Measurements from ENCODE around the gene RBL1.
"Not testable (repeated sequence)": the region's sequence is repeated elsewhere in the genome, so short reads cannot be mapped to it uniquely, and the experiment has no call there.

- TF ChIP-seq CTCF (conservative IDR thresholded peaks at IDR 0.05; ENCODE audit: low read depth, low read length); EZH2 (IDR thresholded peaks at IDR 0.05; ENCODE audit: borderline replicate concordance, low read depth, low read length, poor library complexity, severe bottlenecking): not testable (repeated sequence)
Measured at GRCh38 chr20:36966965-36967364, 128.8 kb downstream of the RBL1 start.

Measured in A673 (cell line).